HCT116 (cell line): ENCODE data around the gene ARHGEF37. TPM values are rescaled to one million over a fixed set of nuclear protein-coding genes. Genes with fewer than 3 reads are reported as not detected.
A peak's percentile ranks its signal among the peaks of the same experiment; 100 is the strongest.

Experiments
- ATAC-seq: fragments of 200-7000 bp; cut with Tn5 transposase; 2 replicates; pipeline ENCODE4 v1.9.1; 2020; ENCODE audit warnings: mild to moderate bottlenecking, moderate library complexity
- BruUV-seq: library from RNA; stranded (reverse); fragments of 400-500 nt; replicated peaks from 2 replicates; lab custom pipeline; 2021; lab: Mats Ljungman, UMichigan
- CTCF ChIA-PET: fragments of 300-600 bp; sonication (Branson Sonifier 250); formaldehyde crosslinking; loops from one replicate; lab custom pipeline; 2021; ENCODE audit warnings: antibody characterized with exemption; lab: Charles Lee
- POLR2A ChIA-PET: fragments of 300-600, 350-600 bp; sonication (Branson Sonifier 250); formaldehyde crosslinking; loops from one replicate; lab custom pipeline; 2021; ENCODE audit warnings: antibody characterized with exemption; lab: Charles Lee
- RAD21 ChIA-PET, 2 experiments: fragments of 300-600 bp; sonication (Branson Sonifier 250); formaldehyde crosslinking; loops; one replicate each; lab custom pipeline; 2023; ENCODE audit warnings: low total read pairs in 2 of 2; ENCODE audit not compliant: uncharacterized antibody in 2 of 2, unreplicated experiment in 2 of 2, low non-redundant PET in 1 of 2; lab: Charles Lee
- DNase-seq: peaks from one replicate; pipeline ENCODE4 v3.0.0-alpha.2; 2010; ENCODE audit warnings: low read depth, low spot score
- H2AFZ ChIP-seq: fragments of 200-600 bp; shearing (Covaris generic), sonication (generic); 2 replicates; pipeline ENCODE4 v1.6.1; 2017; ENCODE audit warnings: low read depth, mixed run types, mixed read lengths, antibody characterized with exemption, low read length; ENCODE audit not compliant: poor library complexity, severe bottlenecking
- H3K27ac ChIP-seq: 2 replicates; pipeline ENCODE4 v1.5.1; 2012; ENCODE audit warnings: low read depth, low read length
- H3K27me3 ChIP-seq: fragments of 200-600 bp; sonication (generic); 2 replicates; pipeline ENCODE4 v1.6.1; 2016; ENCODE audit warnings: mixed run types, low read length, mixed read lengths; ENCODE audit not compliant: insufficient read depth
- H3K36me3 ChIP-seq, 2 experiments: fragments of 200-500 bp in 1 of 2; fragments of 200-600 bp in 1 of 2; sonication (Bioruptor generic) in 1 of 2; sonication (generic) in 1 of 2; 2 replicates each; pipeline versions ENCODE4 v1.5.1 to v1.6.1; 2014 to 2016; ENCODE audit warnings: low read length in 2 of 2, inconsistent platforms in 1 of 2, mixed read lengths in 1 of 2, mixed run types in 1 of 2; ENCODE audit not compliant: insufficient read depth in 2 of 2, control insufficient read depth in 1 of 2
- H3K4me1 ChIP-seq, 2 experiments: fragments of 200-600 bp in 1 of 2; sonication (generic) in 1 of 2; 2 replicates each; pipeline versions ENCODE4 v1.5.1 to v1.6.1; 2012 to 2017; ENCODE audit warnings: low read length in 2 of 2, inconsistent platforms in 1 of 2, mild to moderate bottlenecking in 1 of 2, mixed read lengths in 1 of 2, mixed run types in 1 of 2, moderate library complexity in 1 of 2; ENCODE audit not compliant: insufficient read depth in 2 of 2, control insufficient read depth in 1 of 2
- H3K4me2 ChIP-seq: fragments of 200-600 bp; sonication (generic); 2 replicates; pipeline ENCODE4 v1.6.1; 2017; ENCODE audit warnings: mixed run types, low read length, mixed read lengths
- H3K4me3 ChIP-seq, 2 experiments: fragments of 200-600 bp in 1 of 2; sonication (generic) in 1 of 2; replicated peaks in 1 of 2; 2 replicates each; pipeline ENCODE4 v1.5.1; 2011 to 2016; ENCODE audit warnings: low read length in 2 of 2, control low read depth in 1 of 2, low read depth in 1 of 2, mild to moderate bottlenecking in 1 of 2, mixed read lengths in 1 of 2, mixed run types in 1 of 2
- H3K79me2 ChIP-seq: fragments of 200-600 bp; sonication (generic); 2 replicates; pipeline ENCODE4 v1.6.1; 2017; ENCODE audit warnings: mild to moderate bottlenecking, mixed run types, low read length, moderate library complexity, mixed read lengths; ENCODE audit not compliant: insufficient read depth
- H3K9ac ChIP-seq: fragments of 200-600 bp; sonication (generic); 2 replicates; pipeline ENCODE4 v1.6.1; 2016; ENCODE audit warnings: low read length, mixed read lengths
- H3K9me2 ChIP-seq: fragments of 200-600 bp; sonication (generic), shearing (Covaris generic); 2 replicates; pipeline ENCODE4 v1.6.1; 2017; ENCODE audit warnings: mixed run types, mild to moderate bottlenecking, moderate library complexity; ENCODE audit not compliant: insufficient read depth
- H3K9me3 ChIP-seq, 2 experiments: fragments of 200-500 bp in 1 of 2; fragments of 200-600 bp in 1 of 2; sonication (Bioruptor generic) in 1 of 2; sonication (generic) in 1 of 2; 2 replicates each; pipeline ENCODE4 v1.6.1; 2014 to 2017; ENCODE audit warnings: low read length in 2 of 2, mixed read lengths in 2 of 2, inconsistent platforms in 1 of 2, low read depth in 1 of 2, mild to moderate bottlenecking in 1 of 2, mixed run types in 1 of 2, moderate library complexity in 1 of 2; ENCODE audit not compliant: control insufficient read depth in 1 of 2, insufficient read depth in 1 of 2
- H4K20me1 ChIP-seq: fragments of 200-600 bp; sonication (generic), shearing (Covaris generic); 2 replicates; pipeline ENCODE4 v1.6.1; 2017; ENCODE audit warnings: mixed run types, mild to moderate bottlenecking, moderate library complexity; ENCODE audit not compliant: insufficient read depth
- ATF3 ChIP-seq: IDR thresholded peaks from 2 replicates; pipeline ENCODE4 v1.6.1; 2012
- CBX3 ChIP-seq: IDR thresholded peaks from 2 replicates; pipeline ENCODE4 v1.6.1; 2012; ENCODE audit warnings: low read depth
- CTCF ChIP-seq, 3 experiments: fragments of 200-600 bp in 1 of 3; sonication (generic) in 1 of 3; IDR thresholded peaks in 2 of 3; conservative IDR thresholded peaks in 1 of 3; 2 replicates each; pipeline ENCODE4 v1.5.1; 2012 to 2017; ENCODE audit warnings: low read depth in 2 of 3, low read length in 2 of 3, antibody characterized with exemption in 1 of 3, borderline replicate concordance in 1 of 3, control low read depth in 1 of 3, mild to moderate bottlenecking in 1 of 3, mixed read lengths in 1 of 3, mixed run types in 1 of 3, moderate library complexity in 1 of 3; ENCODE audit not compliant: insufficient read depth in 1 of 3
- POLR2AphosphoS5 ChIP-seq: IDR thresholded peaks from 2 replicates; pipeline ENCODE4 v1.6.1; 2011; ENCODE audit warnings: mild to moderate bottlenecking, low read depth, low read length, moderate library complexity
- RAD21 ChIP-seq: IDR thresholded peaks from 2 replicates; pipeline ENCODE4 v1.6.1; 2012; ENCODE audit warnings: low read depth, mild to moderate bottlenecking
- YY1 ChIP-seq: IDR thresholded peaks from 2 replicates; pipeline ENCODE4 v1.6.1; 2011; ENCODE audit warnings: low read length, low read depth, moderate library complexity, mild to moderate bottlenecking; ENCODE audit not compliant: insufficient replicate concordance; ENCODE audit errors: extremely low read depth
- intact Hi-C: fragments of 100-400 bp; cut with micrococcal nuclease; formaldehyde crosslinking; loops from 2 replicates; pipeline ENCODE4 v1.10.0; 2022
- total RNA-seq: library from RNA; stranded (reverse); gene quantifications from one replicate; pipeline ENCODE4 v1.2.1, GENCODE V29; 2021; ENCODE audit not compliant: unreplicated experiment

Gene ARHGEF37
- total RNA-seq, 1 experiment from 2014 or later: 7.0 TPM

- TF ChIP-seq CTCF (IDR thresholded peaks at IDR 0.05 in 2 of 3, conservative IDR thresholded peaks at IDR 0.05 in 1 of 3; ENCODE audit: borderline replicate concordance in 1 of 3, insufficient read depth in 1 of 3, low read depth in 2 of 3, low read length in 2 of 3) (no peak), YY1 (no peak), ATF3 (no peak), CBX3 (no peak)
Observed at GRCh38 chr5:149545327-149545726, 36.0 kb upstream of the ARHGEF37 start (continued).

GRCh38 chr5:149546974-149547373 lies 34.3 kb upstream of the ARHGEF37 start:
- Histone ChIP-seq H3K4me1 (peaks cover 7 to 37% of the 10 kb centered on the region in 2 experiments; a peak in 3 of 4 replicates), H3K9me3 (no peaks in the 10 kb centered on the region), H2AFZ (no peak overlapping the region), H3K4me2 (peak overlapping the region; percentile 27), H4K20me1 (peaks cover 10% of the 10 kb centered on the region; the same call in 1 of the 2 replicates), H3K79me2 (peaks cover 92% of the 10 kb centered on the region), H3K9me2 (no peaks in the 10 kb centered on the region), H3K9ac (peak overlapping the region; percentile 6; the same call in 1 of the 2 replicates), H3K27ac (no peak overlapping the region), H3K4me3 (no peak overlapping the region), H3K36me3 (peaks cover 27 to 49% of the 10 kb centered on the region in 2 experiments), H3K27me3 (no peaks in the 10 kb centered on the region)
- intact Hi-C loops: no loop called here
- TF ChIP-seq POLR2AphosphoS5 (peak; percentile 14; the same call in 1 of the 2 replicates), RAD21 (no peak)
- BruUV-seq: no TSS peak
- ChIA-PET POLR2A (interaction anchor here (1.1 kb wide), 1 partner anchor 16 kb away, joined by 3 read pairs; no protein-coding TSS in a partner anchor), CTCF (no interaction called here), RAD21 (no interaction called here)
- ATAC-seq (no peak), DNase-seq (no peak)
